ENCODE data around the gene PDZD2.
"Not testable (repeated sequence)": the region's sequence is repeated elsewhere in the genome, so short reads cannot be mapped to it uniquely, and the experiment has no call there.

PDZD2 gene

GRCh38 chr5:32020946-32021345, 382.0 kb downstream of the PDZD2 start:
- no peak for DNase-seq

- DNase-seq, result no peak
Observed at GRCh38 chr5:32021771-32022170, 382.8 kb downstream of the PDZD2 start.

- no peak for DNase-seq
Observed at GRCh38 chr5:32022638-32023037, 383.7 kb downstream of the PDZD2 start.

GRCh38 chr5:32023816-32024215, 384.9 kb downstream of the PDZD2 start:
- no peak for DNase-seq

GRCh38 chr5:32024751-32025150, 385.8 kb downstream of the PDZD2 start:
- no peak for DNase-seq

GRCh38 chr5:32027093-32027716, 388.3 kb downstream of the PDZD2 start:
- no peak for DNase-seq

GRCh38 chr5:32027717-32028458, 389.0 kb downstream of the PDZD2 start:
- no peak for DNase-seq

GRCh38 chr5:32029261-32029660, 390.3 kb downstream of the PDZD2 start:
- DNase-seq, result no peak

- no peak for DNase-seq
Observed at GRCh38 chr5:32029781-32030180, 390.9 kb downstream of the PDZD2 start.

- no peak for DNase-seq
Observed at GRCh38 chr5:32030222-32030621, 391.3 kb downstream of the PDZD2 start.

- no peak for DNase-seq
Observed at GRCh38 chr5:32030686-32031085, 391.8 kb downstream of the PDZD2 start.

GRCh38 chr5:32031089-32031488, 392.2 kb downstream of the PDZD2 start:
- DNase-seq, result no peak

- DNase-seq, result no peak
Observed at GRCh38 chr5:32038523-32038922, 399.6 kb downstream of the PDZD2 start.

- DNase-seq, result not testable (repeated sequence)
Observed at GRCh38 chr5:32039133-32039532, 400.2 kb downstream of the PDZD2 start.

- DNase-seq, result not testable (repeated sequence)
Observed at GRCh38 chr5:32039601-32040000, 400.7 kb downstream of the PDZD2 start.

- DNase-seq, result not testable (repeated sequence)
Observed at GRCh38 chr5:32040181-32040695, 401.3 kb downstream of the PDZD2 start.

- no peak for DNase-seq
Observed at GRCh38 chr5:32042551-32042961, 403.6 kb downstream of the PDZD2 start.

- no peak for DNase-seq
Observed at GRCh38 chr5:32043105-32043504, 404.2 kb downstream of the PDZD2 start.

- DNase-seq, result no peak
Observed at GRCh38 chr5:32044434-32044833, 405.5 kb downstream of the PDZD2 start.

- no peak for DNase-seq
Observed at GRCh38 chr5:32044939-32045338, 406.0 kb downstream of the PDZD2 start.

- DNase-seq, result no peak
Observed at GRCh38 chr5:32047056-32047455, 408.1 kb downstream of the PDZD2 start.

GRCh38 chr5:32051796-32052195, 412.9 kb downstream of the PDZD2 start:
- DNase-seq, result no peak

- no peak for DNase-seq
Observed at GRCh38 chr5:32055891-32056866, 417.2 kb downstream of the PDZD2 start.
